NCI-H82 treated with DMSO at 0.1 percent for 48 hours (cell line): Measurements from ENCODE around the gene RPL22.

Experiments
- DNase-seq: peaks from one replicate; lab custom pipeline; 2025; ENCODE audit not compliant: unreplicated experiment; lab: John Stamatoyannopoulos, UW

RPL22 gene

DNA sequence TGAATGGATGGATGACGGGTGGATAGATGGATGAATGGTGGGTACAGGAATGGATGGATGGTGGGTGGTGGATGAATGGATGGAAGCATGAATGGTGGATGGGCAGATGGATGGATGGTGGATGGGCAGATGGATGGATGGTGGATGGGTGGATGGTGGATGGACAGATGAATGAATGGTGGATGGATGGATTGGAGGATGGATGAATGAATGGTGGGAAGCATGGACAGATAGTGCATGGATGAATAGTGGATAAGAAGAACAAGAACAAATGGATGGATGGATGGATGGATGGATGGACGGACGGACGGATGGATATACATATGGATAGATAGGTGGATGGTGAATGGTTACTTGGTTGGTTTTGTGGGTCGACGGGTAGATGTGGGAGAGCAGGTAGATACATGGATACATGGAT is 24.0 kb downstream of the RPL22 start:
- no peak for DNase-seq

GRCh38 chr1:6174621-6175410 is 24.6 kb downstream of the RPL22 start:
- no peak for DNase-seq

DNA sequence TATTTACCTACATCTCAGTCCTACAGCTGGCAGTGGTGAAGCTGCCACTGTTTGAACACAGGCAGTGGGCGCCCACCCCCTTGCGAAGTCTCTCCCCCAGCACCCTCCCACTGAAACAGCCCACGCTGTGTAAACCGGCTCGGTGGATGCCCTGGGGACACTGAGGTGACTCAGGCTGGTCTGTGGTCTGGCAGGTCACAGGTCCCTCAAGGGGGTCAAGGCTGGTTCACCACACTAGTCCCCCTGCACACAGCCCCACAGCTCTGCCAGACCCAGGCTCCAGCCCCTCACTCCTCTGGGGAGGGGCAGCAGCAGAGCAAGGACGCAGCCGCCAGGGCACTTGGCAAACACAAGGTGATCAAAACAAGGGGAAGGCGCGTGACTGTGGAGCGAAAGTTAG is 26.8 kb downstream of the RPL22 start:
- no peak for DNase-seq

- peak; percentile 30 for DNase-seq
Observed at GRCh38 chr1:6171548-6172124, 27.8 kb downstream of the RPL22 start.

DNA sequence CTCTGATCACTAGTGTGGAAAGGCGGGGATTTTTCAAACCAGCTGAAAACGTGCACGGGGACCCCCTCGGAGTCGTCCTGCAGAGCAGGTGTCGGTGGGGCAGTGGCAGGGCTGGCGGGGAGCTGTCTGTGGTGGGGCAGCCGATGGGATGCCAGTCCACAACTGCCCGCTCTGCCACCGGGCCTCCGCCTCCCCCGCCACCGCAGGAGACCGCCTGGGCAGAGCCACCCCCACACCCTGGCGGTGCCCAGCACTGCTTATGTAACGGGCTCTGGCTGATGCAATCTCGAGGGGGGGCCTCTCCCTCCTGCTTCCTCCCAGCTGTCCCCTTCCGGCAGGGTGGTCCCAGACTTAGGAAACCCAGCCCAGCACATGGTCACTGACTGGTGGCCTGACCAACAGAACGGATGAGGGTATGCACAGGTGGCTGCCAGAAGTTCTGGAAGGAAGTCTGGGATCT is 28.6 kb downstream of the RPL22 start:
- no peak for DNase-seq

- no peak for DNase-seq
Observed at GRCh38 chr1:6170116-6170741, 29.2 kb downstream of the RPL22 start.

DNA sequence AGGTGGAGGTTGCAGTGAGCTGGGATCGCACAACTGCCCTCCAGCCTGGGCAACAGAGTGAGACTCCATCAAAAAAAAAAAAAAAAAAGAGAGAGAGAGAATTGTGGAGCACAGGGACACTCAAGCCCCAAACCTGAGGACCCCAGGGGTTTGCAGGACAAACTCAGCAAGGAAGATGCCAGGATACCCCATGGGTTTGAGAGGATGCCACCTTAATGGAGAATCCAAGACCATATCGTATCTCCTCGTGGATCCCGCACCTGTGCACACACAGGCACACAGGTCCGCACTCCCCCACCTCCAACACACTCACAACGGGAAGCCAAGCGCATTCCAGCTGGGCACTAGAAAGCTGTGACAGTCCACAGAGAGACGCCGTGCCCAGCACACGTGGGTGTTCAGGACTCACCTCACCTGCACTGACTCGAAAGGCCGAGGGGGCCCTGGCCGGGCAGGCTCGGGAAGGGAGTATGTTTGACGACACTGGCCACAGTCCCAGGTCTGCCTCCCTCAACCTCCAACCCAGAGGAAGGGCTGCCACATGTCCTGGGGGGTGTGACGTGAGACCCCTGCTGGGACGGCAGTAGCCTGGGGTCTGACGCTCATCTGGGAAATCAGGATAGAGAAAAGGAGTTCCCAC is 30.3 kb downstream of the RPL22 start:
- DNase-seq = no peak

DNA sequence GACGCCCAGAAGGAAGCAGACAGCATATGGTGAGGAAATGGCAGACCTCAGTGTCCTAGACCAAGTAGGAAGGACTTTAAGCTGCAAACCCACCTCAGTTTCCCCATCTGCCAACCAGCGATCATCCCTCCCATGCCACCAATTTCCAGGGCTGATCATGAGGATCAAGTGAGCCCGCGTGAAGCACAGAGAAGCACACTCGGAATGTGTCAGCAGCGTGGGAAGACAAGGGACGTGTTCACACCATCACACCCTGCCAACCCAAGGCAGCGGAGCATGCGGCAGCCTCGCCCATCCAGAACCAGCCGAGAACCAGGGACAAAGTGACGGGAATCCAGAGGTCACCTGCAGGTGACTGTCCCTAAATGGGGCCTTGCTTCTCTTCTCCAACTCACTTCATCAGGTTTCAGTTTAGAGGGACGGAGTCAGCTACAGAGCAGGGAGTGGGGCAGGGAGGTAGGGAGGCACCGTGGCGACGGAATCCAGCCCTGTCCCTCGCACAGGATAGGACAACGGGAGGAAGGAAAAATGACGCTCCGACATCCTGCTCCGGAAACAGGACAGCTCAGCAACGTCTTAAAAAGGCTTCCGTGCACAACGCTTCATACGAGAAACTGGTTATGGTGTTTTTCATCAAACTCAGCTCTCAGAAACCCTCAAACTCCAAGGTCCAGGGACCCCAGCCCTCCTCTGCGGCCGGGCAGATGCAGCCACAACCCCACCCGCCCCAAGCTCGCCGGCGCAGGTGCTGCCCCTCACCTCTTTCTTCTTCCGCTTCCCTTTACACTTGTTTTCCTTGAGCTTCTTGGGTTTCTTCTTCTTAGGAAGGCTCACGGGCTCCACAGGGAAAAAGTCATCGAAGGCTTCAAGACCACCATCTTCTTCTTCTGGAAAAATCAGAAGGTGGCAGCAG is 31.7 kb downstream of the RPL22 start:
- no peak for DNase-seq

- no peak for DNase-seq
Observed at GRCh38 chr1:6166655-6167390, 32.6 kb downstream of the RPL22 start.

DNA sequence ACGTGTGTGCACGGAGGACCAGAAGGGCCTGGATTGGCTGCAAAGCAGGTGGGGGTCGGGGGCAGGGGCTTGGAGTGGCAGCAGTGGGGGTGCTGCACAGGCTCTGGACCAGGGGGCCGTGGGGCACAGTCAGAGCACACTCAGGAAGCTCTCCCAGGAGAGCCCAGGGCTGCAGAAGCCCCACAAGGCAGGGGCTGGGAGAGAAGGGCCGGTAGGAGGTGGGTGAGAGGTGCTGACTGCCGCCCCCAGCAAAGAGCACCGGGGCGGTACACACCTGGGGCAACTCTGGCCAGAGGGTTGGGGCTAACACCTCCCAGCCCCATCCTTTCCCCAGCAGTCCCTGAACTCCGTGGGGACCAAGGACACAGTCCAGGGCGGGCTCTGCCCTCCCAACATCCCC is 33.2 kb downstream of the RPL22 start:
- no peak for DNase-seq

DNA sequence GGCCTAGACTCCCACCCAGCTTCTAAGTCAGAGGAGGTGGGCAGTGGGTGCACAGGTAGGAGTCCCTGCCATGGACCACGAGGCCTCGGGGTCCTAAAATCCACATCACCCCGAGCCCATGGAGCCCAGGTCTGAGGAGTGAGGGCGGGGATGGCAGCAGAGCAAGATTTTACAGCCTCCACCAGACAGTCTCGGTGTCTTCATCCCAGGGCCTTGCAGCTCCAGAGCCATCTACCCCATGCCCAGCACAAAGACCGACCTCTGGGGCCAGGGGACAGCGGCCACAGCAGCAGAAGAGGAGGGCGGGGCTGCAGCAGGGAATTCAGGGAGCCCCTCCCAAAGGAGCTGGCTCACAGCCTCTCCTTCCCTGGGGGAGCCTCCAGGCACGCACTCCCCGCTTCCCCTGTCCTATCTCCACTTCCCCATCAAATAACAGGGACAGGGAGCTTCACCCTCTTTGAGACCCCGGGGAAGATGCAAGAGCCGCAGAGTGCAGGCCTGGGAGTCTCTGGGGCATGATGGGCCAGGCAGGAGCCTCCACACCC is 33.9 kb downstream of the RPL22 start:
- DNase-seq = no peak

DNA sequence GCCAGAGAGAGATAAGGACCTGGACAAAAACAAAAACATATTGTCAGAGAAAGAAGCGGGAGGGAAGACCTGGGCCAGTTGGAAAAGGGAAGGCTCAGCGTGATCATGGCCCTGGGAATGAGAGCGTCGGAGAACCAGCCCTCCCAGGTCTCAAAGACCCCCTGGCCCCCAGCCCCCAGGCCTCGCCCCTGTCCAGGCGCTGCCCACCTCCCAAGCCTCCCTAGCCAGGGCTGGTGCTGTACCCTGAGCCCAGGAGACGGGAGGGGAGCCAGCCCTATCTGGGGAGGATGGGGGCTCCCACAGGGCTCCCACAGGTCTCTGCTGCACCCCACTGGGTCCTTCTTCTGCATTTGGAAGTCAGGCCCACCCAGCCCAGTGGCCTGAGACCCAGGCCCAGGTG is 34.4 kb downstream of the RPL22 start:
- DNase-seq = no peak

- DNase-seq = no peak
Observed at GRCh38 chr1:6163973-6164617, 35.3 kb downstream of the RPL22 start.

GRCh38 chr1:6163191-6163972 is 36.0 kb downstream of the RPL22 start:
- no peak for DNase-seq

- DNase-seq = no peak
Observed at GRCh38 chr1:6162773-6163172, 36.6 kb downstream of the RPL22 start.

DNA sequence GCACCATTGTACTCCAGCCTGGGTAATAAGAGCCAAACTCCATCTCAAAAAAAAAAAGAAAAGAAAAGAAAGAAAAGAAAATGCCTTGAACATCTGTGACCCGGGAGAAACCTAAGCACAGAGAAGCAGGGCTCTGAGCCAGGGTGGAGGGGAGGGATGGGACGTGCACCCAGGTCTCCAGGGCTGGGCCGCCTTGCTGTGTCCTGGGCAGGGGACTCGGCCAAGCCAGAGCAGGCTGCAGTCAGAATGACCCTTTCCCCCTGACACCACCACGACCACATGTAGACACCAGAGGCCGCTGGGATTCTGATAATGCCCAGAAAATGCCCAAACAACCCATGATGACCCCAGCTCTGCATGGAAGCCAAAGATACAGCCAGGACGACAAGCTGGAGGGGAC is 37.1 kb downstream of the RPL22 start:
- no peak for DNase-seq

DNA sequence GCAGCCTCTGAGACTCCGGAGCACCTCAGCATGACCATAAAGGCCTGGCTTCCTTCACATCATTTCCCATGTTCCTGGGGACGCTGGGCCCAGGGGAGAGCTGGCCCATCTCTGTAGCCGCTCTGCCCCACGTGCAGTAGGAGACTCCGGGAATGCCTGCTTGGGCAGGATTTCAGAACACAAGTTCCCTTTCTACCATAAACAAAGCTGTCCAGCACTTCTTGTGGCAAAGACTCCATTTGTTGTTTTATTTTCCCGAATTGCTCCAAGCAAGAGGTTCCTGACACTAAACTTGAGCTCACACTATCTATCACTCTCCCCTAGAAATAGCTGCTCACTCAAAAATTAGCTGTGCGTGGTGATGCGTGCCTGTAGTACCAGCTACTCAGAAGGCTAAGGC is 41.2 kb downstream of the RPL22 start:
- no peak for DNase-seq

GRCh38 chr1:6157528-6158174 is 41.7 kb downstream of the RPL22 start:
- DNase-seq = no peak
